GM12878 (cell line): ENCODE measurements around the gene NGFR. TPM values are rescaled to one million over a fixed set of nuclear protein-coding genes. Genes with fewer than 3 reads are reported as not detected.

Experiments
- ATAC-seq: fragments of 200-7000 bp; cut with Tn5 transposase; 3 replicates; pipeline ENCODE4 v1.9.1; 2020; ENCODE audit warnings: mild to moderate bottlenecking, moderate library complexity
- BruUV-seq: library from RNA; stranded (reverse); fragments of 400-500 nt; replicated peaks from 2 replicates; lab custom pipeline; 2021; lab: Mats Ljungman, UMichigan
- CTCF ChIA-PET: fragments of 300-600 bp; sonication (Branson Sonifier 250); formaldehyde crosslinking; extraction: SDS; loops from one replicate; lab custom pipeline; 2021; ENCODE audit warnings: inconsistent platforms; lab: Yijun Ruan, JAX
- POLR2A ChIA-PET: fragments of 350-600 bp; formaldehyde crosslinking; extraction: SDS; loops from one replicate; lab custom pipeline; 2021; ENCODE audit warnings: inconsistent platforms; lab: Charles Lee
- RAD21 ChIA-PET: fragments of 300-600 bp; sonication (Branson Sonifier 250); formaldehyde crosslinking; loops from one replicate; lab custom pipeline; 2023; ENCODE audit warnings: antibody characterized with exemption; ENCODE audit not compliant: unreplicated experiment; lab: Charles Lee
- SMC1A ChIA-PET: fragments of 300-600 bp; sonication (Branson Sonifier 250); formaldehyde crosslinking; loops from one replicate; lab custom pipeline; 2023; ENCODE audit not compliant: unreplicated experiment, uncharacterized antibody; lab: Charles Lee
- DNase-seq: peaks from one replicate; pipeline ENCODE4 v3.0.0-alpha.2; 2011; ENCODE audit warnings: low read depth, low spot score
- FAIRE-seq: peaks from 3 replicates; lab custom pipeline; 2011; peaks lifted over from hg19 to GRCh38; lab: Jason Lieb, UNC
- H2AFZ ChIP-seq: 2 replicates; pipeline ENCODE4 v1.6.0; 2011; ENCODE audit warnings: low read depth, low read length, control low read depth; ENCODE audit not compliant: control insufficient read depth
- H3K27ac ChIP-seq: 2 replicates; pipeline ENCODE4 v1.5.1; 2011; ENCODE audit warnings: control low read depth; ENCODE audit not compliant: control insufficient read depth, insufficient read depth
- H3K27me3 ChIP-seq, 2 experiments: replicated peaks in 1 of 2; 2 replicates each; pipeline versions ENCODE4 v1.6.0 to v1.6.1; 2011; ENCODE audit warnings: low read length in 1 of 2; ENCODE audit not compliant: control insufficient read depth in 2 of 2, insufficient read depth in 2 of 2
- H3K36me3 ChIP-seq, 2 experiments: 2 replicates each; pipeline ENCODE4 v1.5.1; 2011; ENCODE audit warnings: low read length in 1 of 2; ENCODE audit not compliant: control insufficient read depth in 2 of 2, insufficient read depth in 2 of 2
- H3K4me1 ChIP-seq: 2 replicates; pipeline ENCODE4 v1.6.1; 2011; ENCODE audit warnings: mild to moderate bottlenecking, low read length, moderate library complexity, mixed read lengths; ENCODE audit not compliant: control insufficient read depth, insufficient read depth
- H3K4me2 ChIP-seq: 2 replicates; pipeline ENCODE4 v1.6.0; 2011; ENCODE audit warnings: control low read depth; ENCODE audit not compliant: control insufficient read depth, insufficient read depth
- H3K4me3 ChIP-seq: fragments of 200-600 bp; sonication (generic); 2 replicates; pipeline ENCODE4 v1.5.1; 2016
- H3K79me2 ChIP-seq: 2 replicates; pipeline ENCODE4 v1.6.0; 2011; ENCODE audit warnings: low read length; ENCODE audit not compliant: control insufficient read depth, insufficient read depth
- H3K9ac ChIP-seq: 2 replicates; pipeline ENCODE4 v1.8.0; 2011; ENCODE audit warnings: low read length, control low read depth, mixed read lengths; ENCODE audit not compliant: control insufficient read depth, insufficient read depth
- H3K9me3 ChIP-seq: replicated peaks from 3 replicates; pipeline ENCODE4 v1.5.1; 2011; ENCODE audit warnings: mild to moderate bottlenecking, low read length; ENCODE audit not compliant: control insufficient read depth, insufficient read depth
- H4K20me1 ChIP-seq: 2 replicates; pipeline ENCODE4 v1.6.0; 2011; ENCODE audit not compliant: control insufficient read depth, insufficient read depth
- CHD4 ChIP-seq: fragments of 200-600 bp; sonication (generic); IDR thresholded peaks from 2 replicates; pipeline ENCODE4 v1.6.1; 2016; ENCODE audit warnings: mild to moderate bottlenecking
- EP300 ChIP-seq, 2 experiments: fragments of 150-350 bp in 1 of 2; IDR thresholded peaks; 2 replicates each; pipeline ENCODE4 v1.6.1; 2011 to 2012; ENCODE audit warnings: low read depth in 2 of 2, low read length in 2 of 2, borderline replicate concordance in 1 of 2, improper control_type of control experiment in 1 of 2, inconsistent platforms in 1 of 2; ENCODE audit not compliant: control insufficient read depth in 1 of 2
- IRF3 ChIP-seq: fragments of 450-650 bp; IDR thresholded peaks from 2 replicates; pipeline ENCODE4 v1.6.1; 2014; ENCODE audit warnings: mild to moderate bottlenecking
- PAX8 ChIP-seq: fragments of 450-650 bp; IDR thresholded peaks from 2 replicates; pipeline ENCODE4 v1.6.1; 2017; ENCODE audit warnings: mild to moderate bottlenecking, moderate library complexity
- RB1 ChIP-seq: fragments of 450-650 bp; formaldehyde crosslinking; IDR thresholded peaks from 2 replicates; pipeline ENCODE4 v1.6.1; 2017; ENCODE audit warnings: mild to moderate bottlenecking, borderline replicate concordance
- STAT1 ChIP-seq: fragments of 450-650 bp; conservative IDR thresholded peaks from 2 replicates; pipeline ENCODE4 v1.6.1; 2014; ENCODE audit warnings: antibody characterized with exemption, mild to moderate bottlenecking
- ZNF24 ChIP-seq: fragments of 450-650 bp; IDR thresholded peaks from 2 replicates; pipeline ENCODE4 v1.6.1; 2017; ENCODE audit warnings: antibody characterized with exemption, mild to moderate bottlenecking
- WGBS: methylation state at CpG from one replicate; pipeline ENCODE4 v1.1.6; 2016; ENCODE audit warnings: low lambda C conversion rate; ENCODE audit not compliant: insufficient replicate concordance, insufficient coverage; ENCODE audit errors: missing lambda C conversion rate; 5-methylcytosine and 5-hydroxymethylcytosine counted together
- in situ Hi-C: fragments of 300-500 bp; cut with MboI; formaldehyde crosslinking; loops from 9 replicates; pipeline ENCODE4 v1.14.3; 2018; ENCODE audit warnings: mixed read lengths
- intact Hi-C: fragments of 100-400 bp; cut with micrococcal nuclease; formaldehyde crosslinking; loops from one replicate; pipeline ENCODE4 v1.14.2; 2022; ENCODE audit not compliant: unreplicated experiment
- polyA plus RNA-seq, 11 experiments: library from polyadenylated mRNA; depleted of rRNA in 4 of 11; unstranded in 6 of 11; stranded (reverse) in 5 of 11; fragments of >200 nt; fragmentation: Nextera tagmentation in 4 of 11; fragmentation: Illumina TruSeq in 1 of 11; extraction: Ambion mirVana in 4 of 11; extraction: Trizol in 1 of 11; gene quantifications; 1 replicate in 1 of 11; 2 replicates in 10 of 11; pipeline versions ENCODE4 v1.2.1 to v1.2.3, GENCODE V29; 2011 to 2016; ENCODE audit warnings: inconsistent platforms in 2 of 11, missing spikeins in 2 of 11, low read depth in 1 of 11
- total RNA-seq, 4 experiments: library from RNA; depleted of rRNA in 3 of 4; stranded (reverse); fragments of >200 nt in 3 of 4; fragmentation: Illumina TruSeq in 1 of 4; extraction: Trizol in 1 of 4; gene quantifications; 2 replicates each; pipeline versions ENCODE4 v1.2.1 to v1.2.3, GENCODE V29; 2013 to 2021
- TF ChIP-seq, protein P1 (sequence below): fragments of 450-650 bp; IDR thresholded peaks from 2 replicates; pipeline ENCODE4 v1.6.1; 2017; ENCODE audit warnings: mild to moderate bottlenecking
- TF ChIP-seq, protein P2 (sequence below): fragments of 450-650 bp; formaldehyde crosslinking; IDR thresholded peaks from 2 replicates; pipeline ENCODE4 v1.4.0; 2022; ENCODE audit warnings: mild to moderate bottlenecking, moderate library complexity
- TF ChIP-seq, protein P3 (sequence below): fragments of 450-650 bp; IDR thresholded peaks from 2 replicates; pipeline ENCODE4 v1.6.1; 2016; ENCODE audit warnings: mild to moderate bottlenecking
- TF ChIP-seq, protein P4 (sequence below): IDR thresholded peaks from 2 replicates; pipeline ENCODE4 v1.6.1; 2011; ENCODE audit warnings: low read depth, low read length, improper control_type of control experiment, borderline replicate concordance
- TF ChIP-seq, protein P5 (sequence below): fragments of 150-350 bp; IDR thresholded peaks from 2 replicates; pipeline ENCODE4 v1.6.1; 2014; ENCODE audit warnings: mild to moderate bottlenecking, low read depth, low read length

The NGFR gene
- total and polyA plus RNA-seq, 10 of the 15 experiments (the other 5 are each of a cell fraction or from before 2014, with no cell fraction given), result 0.05 to 0.28 (median 0.08) TPM; not detected in 1

DNA sequence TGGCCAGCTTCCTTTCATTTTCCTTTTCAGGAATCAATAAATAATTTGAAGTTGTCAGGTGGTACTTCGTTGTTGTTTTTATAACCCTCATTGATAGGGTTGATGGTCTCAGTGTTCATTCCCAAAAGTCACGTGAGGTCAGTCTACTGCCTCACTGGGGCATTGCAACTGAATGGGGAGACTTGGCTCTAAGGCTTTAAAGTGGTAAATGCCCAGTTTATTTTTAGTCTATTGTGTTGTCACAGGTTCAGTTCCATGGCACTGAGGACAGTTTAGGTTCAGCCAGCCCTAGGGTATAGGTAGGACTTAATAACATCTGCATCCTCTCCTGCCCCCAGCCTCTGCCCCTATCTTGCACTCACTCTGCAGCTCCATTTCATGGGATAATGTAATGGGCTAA, 33.5 kb upstream of the NGFR start (continued):
- TF ChIP-seq, protein P1, sequence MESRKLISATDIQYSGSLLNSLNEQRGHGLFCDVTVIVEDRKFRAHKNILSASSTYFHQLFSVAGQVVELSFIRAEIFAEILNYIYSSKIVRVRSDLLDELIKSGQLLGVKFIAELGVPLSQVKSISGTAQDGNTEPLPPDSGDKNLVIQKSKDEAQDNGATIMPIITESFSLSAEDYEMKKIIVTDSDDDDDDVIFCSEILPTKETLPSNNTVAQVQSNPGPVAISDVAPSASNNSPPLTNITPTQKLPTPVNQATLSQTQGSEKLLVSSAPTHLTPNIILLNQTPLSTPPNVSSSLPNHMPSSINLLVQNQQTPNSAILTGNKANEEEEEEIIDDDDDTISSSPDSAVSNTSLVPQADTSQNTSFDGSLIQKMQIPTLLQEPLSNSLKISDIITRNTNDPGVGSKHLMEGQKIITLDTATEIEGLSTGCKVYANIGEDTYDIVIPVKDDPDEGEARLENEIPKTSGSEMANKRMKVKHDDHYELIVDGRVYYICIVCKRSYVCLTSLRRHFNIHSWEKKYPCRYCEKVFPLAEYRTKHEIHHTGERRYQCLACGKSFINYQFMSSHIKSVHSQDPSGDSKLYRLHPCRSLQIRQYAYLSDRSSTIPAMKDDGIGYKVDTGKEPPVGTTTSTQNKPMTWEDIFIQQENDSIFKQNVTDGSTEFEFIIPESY, result no peak
- TF ChIP-seq, protein P2, sequence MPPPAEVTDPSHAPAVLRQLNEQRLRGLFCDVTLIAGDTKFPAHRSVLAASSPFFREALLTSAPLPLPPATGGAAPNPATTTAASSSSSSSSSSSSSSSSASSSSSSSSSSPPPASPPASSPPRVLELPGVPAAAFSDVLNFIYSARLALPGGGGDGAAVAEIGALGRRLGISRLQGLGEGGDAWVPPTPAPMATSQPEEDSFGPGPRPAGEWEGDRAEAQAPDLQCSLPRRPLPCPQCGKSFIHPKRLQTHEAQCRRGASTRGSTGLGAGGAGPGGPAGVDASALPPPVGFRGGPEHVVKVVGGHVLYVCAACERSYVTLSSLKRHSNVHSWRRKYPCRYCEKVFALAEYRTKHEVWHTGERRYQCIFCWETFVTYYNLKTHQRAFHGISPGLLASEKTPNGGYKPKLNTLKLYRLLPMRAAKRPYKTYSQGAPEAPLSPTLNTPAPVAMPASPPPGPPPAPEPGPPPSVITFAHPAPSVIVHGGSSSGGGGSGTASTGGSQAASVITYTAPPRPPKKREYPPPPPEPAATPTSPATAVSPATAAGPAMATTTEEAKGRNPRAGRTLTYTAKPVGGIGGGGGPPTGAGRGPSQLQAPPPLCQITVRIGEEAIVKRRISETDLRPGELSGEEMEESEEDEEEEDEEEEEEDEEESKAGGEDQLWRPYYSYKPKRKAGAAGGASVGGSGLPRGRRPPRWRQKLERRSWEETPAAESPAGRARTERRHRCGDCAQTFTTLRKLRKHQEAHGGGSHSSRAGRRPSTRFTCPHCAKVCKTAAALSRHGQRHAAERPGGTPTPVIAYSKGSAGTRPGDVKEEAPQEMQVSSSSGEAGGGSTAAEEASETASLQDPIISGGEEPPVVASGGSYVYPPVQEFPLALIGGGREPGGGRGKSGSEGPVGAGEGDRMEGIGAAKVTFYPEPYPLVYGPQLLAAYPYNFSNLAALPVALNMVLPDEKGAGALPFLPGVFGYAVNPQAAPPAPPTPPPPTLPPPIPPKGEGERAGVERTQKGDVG (CRISPR knock-in tag), result no peak
- TF ChIP-seq, protein P3, sequence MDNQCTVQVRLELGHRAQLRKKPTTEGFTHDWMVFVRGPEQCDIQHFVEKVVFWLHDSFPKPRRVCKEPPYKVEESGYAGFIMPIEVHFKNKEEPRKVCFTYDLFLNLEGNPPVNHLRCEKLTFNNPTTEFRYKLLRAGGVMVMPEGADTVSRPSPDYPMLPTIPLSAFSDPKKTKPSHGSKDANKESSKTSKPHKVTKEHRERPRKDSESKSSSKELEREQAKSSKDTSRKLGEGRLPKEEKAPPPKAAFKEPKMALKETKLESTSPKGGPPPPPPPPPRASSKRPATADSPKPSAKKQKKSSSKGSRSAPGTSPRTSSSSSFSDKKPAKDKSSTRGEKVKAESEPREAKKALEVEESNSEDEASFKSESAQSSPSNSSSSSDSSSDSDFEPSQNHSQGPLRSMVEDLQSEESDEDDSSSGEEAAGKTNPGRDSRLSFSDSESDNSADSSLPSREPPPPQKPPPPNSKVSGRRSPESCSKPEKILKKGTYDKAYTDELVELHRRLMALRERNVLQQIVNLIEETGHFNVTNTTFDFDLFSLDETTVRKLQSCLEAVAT, result no peak

DNA sequence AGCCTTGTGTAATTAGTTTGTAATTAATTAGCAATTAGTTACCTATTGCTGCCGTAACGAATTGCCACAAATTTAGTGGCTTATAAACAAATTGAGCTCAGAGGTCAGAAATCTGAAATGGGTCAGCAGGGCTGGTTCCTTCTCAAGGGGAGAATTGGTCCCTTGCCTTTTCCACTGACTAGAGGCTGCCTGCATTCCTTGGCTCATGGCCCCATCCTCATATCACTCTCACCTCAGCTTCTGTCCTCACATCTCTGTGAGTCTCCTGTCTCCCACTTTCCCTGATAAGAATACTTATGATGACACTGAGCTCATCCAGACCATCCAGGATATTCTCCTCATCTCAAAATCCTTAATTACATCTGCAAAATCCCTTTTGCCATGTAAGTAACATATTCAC, 31.0 kb upstream of the NGFR start:
- Histone ChIP-seq H4K20me1 (no peaks in the 10 kb centered on the region), H2AFZ (no peak overlapping the region), H3K27me3 (peaks cover 5 to 14% of the 10 kb centered on the region in 2 experiments; a peak in 3 of 4 replicates), H3K36me3 (no peaks in the 10 kb centered on the region), H3K9me3 (no peaks in the 10 kb centered on the region; the same call in 1 of the 3 replicates), H3K4me1 (no peaks in the 10 kb centered on the region), H3K27ac (no peak overlapping the region), H3K4me2 (no peak overlapping the region), H3K4me3 (no peak overlapping the region), H3K9ac (no peak overlapping the region), H3K79me2 (no peaks in the 10 kb centered on the region)
- in situ Hi-C loops, result no loop called here
- ChIA-PET CTCF (no interaction called here), SMC1A (interaction anchor here (1.0 kb wide), 1 partner anchor 10 kb away, joined by 3 read pairs; no protein-coding TSS in a partner anchor), RAD21 (no interaction called here), POLR2A (no interaction called here)
- DNase-seq, result no peak
- intact Hi-C loops, result no loop called here
- ATAC-seq, result no peak
- no peak for FAIRE-seq
- no TSS peak for BruUV-seq
- 30% methylated on average over 2 of the region's 2 CpGs for WGBS
- no peak for TF ChIP-seq CHD4
- no peak for TF ChIP-seq STAT1
- no peak for TF ChIP-seq PAX8
- TF ChIP-seq IRF3, result no peak
- TF ChIP-seq, protein P4, sequence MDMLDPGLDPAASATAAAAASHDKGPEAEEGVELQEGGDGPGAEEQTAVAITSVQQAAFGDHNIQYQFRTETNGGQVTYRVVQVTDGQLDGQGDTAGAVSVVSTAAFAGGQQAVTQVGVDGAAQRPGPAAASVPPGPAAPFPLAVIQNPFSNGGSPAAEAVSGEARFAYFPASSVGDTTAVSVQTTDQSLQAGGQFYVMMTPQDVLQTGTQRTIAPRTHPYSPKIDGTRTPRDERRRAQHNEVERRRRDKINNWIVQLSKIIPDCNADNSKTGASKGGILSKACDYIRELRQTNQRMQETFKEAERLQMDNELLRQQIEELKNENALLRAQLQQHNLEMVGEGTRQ, result no peak
- TF ChIP-seq RB1, result no peak
- TF ChIP-seq, protein P5, sequence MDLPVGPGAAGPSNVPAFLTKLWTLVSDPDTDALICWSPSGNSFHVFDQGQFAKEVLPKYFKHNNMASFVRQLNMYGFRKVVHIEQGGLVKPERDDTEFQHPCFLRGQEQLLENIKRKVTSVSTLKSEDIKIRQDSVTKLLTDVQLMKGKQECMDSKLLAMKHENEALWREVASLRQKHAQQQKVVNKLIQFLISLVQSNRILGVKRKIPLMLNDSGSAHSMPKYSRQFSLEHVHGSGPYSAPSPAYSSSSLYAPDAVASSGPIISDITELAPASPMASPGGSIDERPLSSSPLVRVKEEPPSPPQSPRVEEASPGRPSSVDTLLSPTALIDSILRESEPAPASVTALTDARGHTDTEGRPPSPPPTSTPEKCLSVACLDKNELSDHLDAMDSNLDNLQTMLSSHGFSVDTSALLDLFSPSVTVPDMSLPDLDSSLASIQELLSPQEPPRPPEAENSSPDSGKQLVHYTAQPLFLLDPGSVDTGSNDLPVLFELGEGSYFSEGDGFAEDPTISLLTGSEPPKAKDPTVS, result no peak
- TF ChIP-seq EP300 (IDR thresholded peaks at IDR 0.05; ENCODE audit: borderline replicate concordance in 1 of 2, control insufficient read depth in 1 of 2, low read depth in 2 of 2, low read length in 2 of 2), result no peak
- TF ChIP-seq ZNF24, result no peak
